Islet precursor cell (in vitro differentiated cells): Measurements from ENCODE around the gene BMAL1.
"Not testable (repeated sequence)": the region's sequence is repeated elsewhere in the genome, so short reads cannot be mapped to it uniquely, and the experiment has no call there.

Experiments used
- DNase-seq: peaks from one replicate; pipeline ENCODE4 v3.0.0-alpha.2; 2018

BMAL1 gene

DNA sequence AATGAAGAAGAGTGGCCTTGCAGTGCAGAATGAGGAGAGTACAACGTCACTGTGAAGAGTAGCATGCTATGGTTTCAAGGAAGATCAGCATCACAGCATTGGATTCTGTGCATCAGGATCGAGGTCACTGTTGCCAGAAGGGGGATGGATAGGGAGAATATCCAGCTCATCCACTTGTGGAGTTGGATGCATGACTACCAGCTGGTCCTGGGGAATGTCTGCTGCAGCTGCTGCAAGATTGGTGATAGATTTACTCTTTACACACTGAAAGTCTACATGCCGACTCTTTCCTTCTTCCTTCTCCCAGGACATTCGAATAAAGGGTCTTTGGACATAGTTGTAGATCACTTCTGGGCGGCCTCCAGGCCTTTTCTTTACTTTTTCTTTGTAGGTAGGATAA lies 111.2 kb downstream of the BMAL1 start:
- no peak for DNase-seq

DNA sequence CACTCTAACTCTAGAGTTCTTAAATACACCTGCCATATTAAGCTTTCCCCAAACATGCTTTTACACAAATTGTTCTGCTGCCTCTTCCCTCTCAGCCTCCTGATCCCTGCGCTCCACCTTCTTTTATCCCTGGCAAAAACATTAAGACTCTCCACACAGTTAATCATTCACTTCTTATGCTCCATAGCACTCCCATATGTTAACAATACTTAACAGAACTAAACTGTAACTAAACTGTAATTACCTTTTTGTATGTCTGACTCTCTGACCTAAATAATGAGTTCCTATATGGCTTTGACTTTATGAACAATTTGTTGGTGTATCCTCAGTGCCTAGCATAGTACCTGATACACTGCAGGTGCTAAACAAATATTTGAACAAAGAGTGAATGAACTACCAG lies 113.6 kb downstream of the BMAL1 start:
- no peak for DNase-seq

DNA sequence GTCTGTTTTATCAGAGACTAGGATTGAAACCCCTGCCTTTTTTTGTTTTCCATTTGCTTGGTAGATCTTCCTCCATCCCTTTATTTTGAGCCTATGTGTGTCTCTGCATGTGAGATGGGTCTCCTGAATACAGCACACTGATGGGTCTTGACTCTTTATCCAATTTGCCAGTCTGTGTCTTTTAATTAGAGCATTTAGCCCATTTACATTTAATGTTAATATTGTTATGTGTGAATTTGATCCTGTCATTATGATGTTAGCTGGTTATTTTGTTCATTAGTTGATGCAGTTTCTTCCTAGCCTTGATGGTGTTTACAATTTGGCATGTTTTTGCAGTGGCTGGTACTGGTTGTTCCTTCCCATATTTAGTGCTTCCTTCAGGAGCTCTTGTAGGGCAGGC lies 120.7 kb downstream of the BMAL1 start:
- not testable (repeated sequence) for DNase-seq

DNA sequence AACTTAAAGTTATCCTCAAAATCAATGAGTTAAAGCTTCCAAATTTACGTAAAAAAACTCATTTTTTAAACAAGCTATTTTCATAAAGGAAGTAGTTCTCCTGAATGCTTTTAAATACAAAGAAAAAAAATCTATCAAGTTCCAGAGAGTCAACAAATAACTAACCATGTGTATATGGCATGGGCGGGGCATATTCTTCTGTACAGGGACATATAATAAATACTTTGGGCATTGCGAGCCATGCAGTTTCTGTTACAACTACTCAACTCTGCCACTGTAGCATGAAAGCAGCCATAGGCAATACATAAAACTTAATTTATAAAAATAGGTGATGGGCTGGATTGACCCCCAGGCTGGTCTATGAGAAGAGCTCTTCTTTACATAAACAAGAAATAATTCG lies 127.6 kb downstream of the BMAL1 start:
- DNase-seq: no peak

DNA sequence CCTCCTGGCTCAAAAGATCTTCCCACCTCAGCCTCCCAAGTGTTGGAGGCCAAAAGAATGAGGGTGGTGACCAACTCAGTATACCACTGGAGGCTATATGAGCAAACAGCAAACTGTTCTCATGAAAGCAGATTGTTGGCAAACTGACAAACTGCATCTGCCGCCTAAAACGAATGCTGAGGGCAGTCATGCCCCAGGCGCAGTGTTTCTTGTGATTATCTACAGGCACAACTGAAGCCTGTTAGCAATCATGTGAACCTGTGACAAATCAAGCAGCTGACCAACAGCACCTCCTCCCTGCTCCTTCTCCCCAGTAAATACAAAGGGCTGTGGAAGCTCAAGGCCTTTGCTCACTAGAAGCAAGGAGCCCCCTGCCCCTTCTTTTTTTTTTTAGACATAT lies 137.6 kb downstream of the BMAL1 start:
- no peak for DNase-seq

DNA sequence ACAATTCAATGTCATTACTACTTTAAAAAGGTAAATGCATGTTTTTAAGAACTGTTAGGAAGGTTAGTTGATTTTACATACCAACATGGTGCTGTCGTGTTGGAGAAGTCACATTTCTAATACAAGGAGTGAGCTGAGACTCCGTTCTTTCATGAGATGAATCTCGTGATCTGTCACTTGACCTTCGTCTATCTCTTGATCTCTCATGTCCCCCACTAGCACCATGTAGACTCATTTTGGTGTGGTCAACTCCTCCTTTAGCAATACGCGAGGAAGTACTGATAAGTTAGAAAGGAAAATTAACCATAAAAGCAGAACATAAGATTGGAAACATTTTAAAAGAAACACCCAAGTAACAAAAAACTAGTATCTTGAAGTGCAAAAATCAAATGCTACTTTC lies 144.0 kb downstream of the BMAL1 start:
- DNase-seq: no peak

DNA sequence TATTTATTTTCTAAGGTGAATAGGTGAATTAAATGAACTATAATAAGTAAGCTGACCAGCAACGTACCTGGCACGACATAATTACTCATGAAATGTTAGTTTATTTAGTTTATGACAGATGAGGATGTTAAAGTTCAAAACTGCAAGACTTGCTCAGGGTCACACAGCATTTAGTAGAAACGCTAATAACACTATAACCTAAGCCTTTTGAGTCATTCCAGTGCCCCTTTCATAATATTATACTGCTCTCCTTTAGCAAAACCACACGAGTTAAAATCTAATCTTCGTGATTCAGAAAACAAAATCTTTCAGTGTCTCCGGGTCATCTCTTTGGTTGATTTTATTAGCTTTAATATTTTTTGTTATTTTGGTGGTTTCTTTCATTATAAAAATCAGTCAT lies 145.8 kb downstream of the BMAL1 start:
- DNase-seq: no peak

DNA sequence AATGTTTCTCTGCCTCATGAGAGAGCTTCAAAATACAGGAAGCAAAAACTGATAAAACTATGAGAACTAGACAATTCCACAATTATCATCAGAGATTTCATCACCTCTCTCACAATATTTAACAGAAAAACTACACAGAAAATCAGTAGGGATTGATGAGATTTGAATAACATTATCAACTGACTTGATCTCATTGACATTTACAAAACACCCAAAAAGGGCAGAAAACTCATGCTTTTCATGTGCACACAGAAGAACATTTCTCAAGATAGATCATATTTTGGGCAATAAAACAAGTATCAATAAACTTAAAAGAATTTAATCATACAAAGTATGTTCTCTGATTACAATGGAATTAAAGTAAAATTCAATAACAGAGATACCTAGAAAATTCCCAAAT lies 149.8 kb downstream of the BMAL1 start:
- DNase-seq: no peak

DNA sequence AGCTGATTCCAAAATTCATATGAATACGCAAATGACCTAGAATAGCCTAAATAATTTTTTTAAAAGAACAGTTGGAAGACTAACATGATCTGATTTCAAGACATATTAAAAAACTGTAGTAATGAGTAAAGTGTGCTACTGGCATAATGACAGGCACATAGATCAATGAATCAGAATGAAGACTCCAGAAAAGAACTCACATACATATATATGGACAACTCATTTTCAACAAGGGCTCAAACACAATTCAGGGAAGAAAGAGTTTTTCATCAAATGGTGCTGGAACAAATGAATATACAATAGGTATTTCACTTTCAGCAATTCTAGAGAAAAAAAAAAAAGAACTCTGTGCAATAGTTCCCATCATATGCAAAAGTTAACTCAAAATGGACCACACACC lies 151.7 kb downstream of the BMAL1 start:
- DNase-seq: no peak

DNA sequence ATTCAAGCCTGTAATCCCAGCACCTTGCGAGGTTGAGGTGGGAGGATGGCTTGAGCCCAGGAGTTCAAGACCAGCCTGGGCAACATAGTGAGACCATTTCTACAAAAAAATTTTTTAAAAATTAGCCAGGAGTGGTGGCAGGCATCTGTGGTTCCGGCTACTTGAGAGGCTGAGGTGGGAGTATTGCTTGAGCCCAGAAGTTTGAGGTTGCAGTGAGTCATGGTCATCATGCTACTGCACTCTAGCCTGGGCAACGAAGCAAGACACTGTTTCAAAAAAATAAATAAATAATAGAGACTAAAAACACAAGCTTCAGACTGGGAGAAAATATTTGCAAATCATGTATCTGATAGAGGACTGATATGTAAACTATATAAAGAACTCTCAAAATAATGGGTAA lies 152.2 kb downstream of the BMAL1 start:
- no peak for DNase-seq

DNA sequence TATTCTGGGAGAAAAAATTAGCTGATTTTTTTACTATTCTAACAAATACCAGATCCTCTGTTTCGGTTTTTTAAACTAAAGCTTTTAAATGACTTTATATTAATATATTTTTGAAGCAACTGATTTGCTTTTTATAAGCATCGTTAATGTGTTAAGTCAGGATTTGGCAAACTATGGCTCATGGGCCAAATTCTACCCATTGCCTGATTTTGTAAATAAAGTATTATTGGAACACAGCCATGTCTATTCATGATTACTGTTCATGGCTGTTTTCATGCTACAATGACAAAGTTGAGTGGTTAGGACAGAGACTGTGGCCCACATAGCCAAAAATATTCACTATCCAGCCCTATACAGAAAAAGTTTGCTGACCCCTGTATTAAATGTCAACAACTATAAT lies 155.8 kb downstream of the BMAL1 start:
- no peak for DNase-seq

DNA sequence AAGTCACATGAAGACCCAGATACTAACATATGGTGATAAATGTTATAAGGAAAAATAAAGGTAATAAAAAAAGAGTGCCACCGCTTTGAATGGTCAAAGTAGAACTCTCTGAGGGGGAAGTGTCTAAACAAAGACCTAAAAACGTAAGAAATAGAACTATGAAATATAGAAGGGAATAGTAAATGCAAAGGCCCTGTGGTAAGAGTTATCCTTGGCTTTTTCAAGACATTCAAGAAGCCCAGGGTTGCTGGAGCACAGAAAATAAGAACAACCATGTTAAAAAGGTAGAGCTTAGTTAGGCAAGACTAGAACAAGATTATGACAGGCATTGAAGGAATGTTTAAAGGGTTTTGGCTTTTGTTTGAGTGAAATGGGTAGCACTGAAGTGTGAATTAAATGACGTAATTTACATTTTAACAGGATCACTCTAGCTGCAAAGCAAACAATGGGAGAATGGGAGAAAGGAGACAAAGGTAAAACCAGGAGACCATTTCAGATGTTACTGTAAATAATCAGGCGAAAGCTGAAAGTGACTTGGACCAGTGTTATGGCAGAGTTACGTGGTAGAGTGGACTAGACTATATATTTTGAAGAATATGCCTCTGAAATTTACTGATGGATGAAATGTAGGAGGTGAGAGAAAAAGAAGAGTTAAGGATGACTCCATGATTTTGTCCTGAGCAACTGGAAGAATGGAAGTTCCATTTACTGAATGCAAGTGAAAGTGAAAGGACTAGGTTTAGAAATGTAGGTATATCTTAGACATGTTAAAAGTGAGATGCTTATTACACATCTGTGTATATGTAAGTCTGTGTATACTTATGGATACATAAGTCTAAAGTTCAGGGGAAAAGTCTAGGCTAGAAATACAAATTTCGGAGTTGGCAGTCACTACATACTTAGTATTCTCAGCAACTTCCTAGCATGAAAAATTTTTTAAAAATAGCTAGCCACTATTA lies 156.9 kb downstream of the BMAL1 start:
- no peak for DNase-seq

DNA sequence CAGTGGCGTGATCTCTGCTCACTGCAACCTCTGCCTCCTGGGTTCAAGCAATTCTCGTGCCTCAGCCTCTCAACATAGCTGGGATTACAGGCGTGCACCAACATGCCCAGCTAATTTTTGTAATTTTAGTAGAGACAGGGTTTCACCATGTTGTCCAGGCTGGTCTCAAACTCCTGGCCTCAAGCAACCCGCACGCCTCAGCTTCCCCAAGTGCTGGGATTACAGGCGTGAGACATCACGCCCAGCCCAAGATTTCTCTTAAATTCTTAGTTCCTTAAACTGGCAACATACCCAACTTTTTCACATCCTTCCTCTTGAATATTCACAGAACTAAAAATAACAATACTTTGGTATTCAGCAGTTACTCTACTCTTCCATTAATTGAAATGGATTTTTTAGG lies 159.2 kb downstream of the BMAL1 start:
- not testable (repeated sequence) for DNase-seq
